Inferior parietal cortex (tissue), 1 donor: ENCODE measurements around the gene ART4.

Experiments used
- DNase-seq: peaks from one replicate; pipeline ENCODE4 v3.0.0-alpha.2; 2016; ENCODE audit errors: extremely low spot score

ART4 gene

DNA sequence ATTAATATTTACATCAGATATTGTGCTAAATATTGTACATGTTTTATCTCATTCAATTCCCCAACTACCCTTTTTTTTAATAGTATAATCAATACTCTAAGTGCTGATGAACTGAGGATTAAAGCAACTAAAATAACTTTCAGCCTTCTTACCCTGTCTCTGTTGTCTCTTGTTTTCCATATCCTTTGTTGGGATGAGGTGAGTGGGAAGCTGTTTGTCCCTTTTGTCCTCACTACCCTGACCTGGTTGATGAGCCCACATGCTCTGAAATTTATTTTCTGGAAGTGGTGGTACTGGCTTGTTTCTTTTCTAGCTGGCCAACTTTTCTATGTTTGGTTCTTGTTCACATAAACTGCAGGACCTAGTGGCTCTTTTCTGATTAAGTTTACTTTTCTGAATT, 9.6 kb upstream of the ART4 start:
- no peak for DNase-seq

DNA sequence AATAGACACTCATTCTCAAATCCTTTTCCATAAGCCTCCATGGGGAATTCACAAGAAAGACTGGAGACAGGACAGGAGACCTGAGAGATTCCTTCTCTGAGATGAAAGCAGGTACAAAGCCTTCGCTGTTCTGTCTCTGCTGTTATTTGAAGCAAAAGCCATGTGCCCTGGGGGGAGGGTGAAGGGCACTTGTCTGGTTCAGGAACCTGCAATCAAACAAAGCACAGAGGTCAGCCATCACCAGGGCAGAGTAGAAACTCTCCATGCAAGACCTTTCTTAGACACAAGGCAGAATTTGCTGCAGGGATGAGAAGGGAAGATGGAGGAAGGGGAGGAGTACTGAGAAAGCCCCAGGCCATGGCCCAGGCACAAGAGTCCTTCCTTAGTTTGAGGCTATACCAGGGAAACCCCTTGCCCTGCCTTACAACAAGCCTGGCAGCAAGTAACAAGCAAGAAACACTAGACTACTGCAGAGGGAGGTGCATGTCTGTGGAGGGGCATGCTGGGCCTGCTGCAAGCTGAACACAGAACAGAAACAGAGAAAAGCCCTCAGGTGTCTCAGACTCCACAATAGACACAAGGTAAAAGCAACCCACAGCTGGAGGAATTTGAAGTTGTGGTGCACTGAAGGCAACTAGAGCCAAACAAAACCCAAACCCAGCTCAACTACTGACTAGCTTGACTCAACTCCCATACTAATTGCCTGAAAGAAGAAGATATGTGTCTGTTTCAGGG, 7.8 kb upstream of the ART4 start:
- no peak for DNase-seq

DNA sequence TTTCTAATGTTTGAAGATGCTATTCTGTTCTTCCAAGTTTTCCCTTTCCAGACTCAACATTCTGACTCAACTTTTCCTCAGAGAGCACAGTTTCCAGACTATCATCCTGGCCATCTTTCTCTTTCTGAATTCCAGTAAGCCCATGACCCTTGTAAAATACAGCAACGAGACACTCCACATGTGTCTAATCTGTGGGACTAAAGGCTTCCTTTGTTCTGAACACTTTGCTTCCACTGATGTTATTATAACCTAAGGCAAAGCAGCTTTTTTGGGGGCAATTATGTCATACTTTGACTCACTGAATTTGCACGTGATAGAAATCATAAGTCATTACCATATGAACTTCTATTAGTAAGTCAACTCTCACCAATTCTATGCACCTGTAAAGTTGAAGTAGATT, 6.3 kb upstream of the ART4 start:
- DNase-seq, result no peak

DNA sequence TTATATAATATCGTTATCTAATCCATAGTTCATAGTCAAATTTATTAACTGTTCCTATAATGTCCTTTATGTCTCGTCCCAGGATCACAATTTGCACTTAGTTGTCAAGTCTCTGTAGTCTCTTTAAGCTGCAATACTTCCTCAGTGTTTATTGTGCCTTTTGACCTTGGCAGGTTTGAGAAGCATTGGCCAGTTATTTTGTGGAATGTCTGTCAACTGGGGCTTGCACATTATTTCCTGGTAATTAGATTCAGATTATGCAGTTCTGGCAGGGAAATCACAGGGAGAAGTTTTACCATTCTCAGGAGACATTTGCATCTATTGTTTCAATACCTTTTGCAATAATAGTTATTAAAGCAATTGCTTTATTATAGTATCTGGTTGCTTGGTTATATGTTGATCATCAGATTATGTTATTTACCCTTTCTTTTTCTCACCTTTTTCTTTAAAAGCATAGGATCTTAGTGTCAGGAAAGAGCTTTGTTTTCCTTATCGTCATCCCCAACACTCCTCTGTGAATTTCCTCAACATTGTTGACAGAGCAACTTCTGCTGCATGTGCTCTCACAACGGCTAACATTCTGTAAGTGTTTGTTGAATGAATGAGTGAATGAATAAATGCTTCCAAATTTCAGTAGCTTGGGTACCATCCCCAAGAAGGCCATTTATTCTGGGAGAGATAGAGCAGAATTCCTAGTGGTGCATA, 3.7 kb upstream of the ART4 start:
- DNase-seq, result no peak

DNA sequence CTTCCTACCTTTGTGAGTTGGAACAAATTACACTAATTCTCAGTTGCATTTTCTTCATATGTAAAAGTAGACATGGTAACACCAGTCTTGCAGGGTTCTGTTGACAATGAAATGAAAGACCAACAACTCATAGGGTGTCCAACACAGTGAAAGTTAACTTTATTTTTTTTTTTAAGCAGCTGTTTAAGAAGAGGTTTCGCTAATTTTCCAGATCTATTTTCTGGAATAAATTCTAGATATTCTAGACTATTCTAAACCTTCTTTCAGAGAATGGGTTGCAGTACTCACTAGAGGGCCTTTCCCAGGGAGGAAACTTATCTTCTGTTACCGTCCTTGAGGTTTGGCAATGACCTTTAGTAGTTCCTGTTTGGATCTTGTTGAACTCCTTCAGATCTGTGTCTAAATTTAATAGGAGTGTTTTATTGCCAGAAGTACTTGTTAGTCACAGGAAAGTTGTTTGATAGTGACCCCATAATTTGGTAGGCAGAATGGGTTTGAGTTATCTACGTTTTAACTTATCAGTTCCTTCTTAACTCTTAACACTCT, 2.8 kb upstream of the ART4 start:
- DNase-seq, result no peak

DNA sequence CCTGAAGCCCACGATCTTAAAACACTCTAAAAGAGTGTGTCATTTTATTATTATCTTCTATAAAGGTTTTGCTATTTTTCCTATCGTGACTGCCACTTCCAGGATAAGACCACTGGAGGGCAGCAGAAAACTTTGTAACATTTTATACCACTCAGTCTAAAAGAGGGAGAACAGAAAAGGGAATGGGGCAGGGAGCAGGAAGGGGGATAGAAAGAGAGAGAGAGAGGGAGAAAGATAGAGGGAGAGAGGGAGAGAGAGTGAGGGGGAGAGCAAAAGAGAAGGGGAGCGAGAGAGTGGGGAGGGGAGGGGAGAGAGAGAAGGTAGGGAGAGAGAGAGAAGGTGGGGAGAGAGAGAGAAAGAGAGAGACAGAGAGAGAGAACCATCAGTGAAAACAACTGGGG, 2.0 kb upstream of the ART4 start:
- DNase-seq, result peak; percentile 87

DNA sequence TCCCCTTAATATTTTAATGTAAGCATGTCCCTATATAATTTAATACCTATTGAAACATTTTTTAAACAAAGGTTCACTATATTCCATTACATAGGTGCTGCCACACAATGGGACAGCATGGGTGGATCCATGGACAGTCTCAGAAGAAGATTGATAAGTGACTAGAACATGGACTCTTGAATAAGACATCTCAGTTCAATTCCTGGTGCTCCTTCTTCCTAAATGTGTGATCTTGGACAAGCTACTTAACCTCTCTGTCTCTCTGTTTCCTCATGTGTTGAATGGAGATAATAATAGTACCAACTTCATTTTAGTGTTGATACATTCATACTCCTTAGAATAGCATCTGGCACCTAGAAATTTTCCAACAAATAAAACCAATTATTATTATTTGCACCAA, 1.1 kb upstream of the ART4 start:
- DNase-seq, result no peak

DNA sequence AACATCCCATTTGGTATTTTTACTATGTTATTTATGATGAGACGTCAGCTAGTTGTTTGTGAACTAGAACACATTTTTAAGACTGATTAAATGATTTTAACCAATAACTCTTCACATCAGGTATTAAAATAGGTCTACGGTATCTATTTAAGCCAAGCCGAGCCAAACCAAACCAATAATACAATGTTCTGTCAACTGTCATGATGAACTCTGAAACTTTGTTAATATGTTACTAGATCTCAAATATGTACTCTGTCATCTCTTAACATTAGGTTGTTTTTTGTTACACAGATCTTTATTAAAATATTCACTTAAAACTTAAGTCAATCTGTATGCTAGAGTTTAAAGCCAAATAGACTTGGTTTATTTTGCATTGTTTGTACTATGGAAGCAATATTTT, 1.0 kb downstream of the ART4 start:
- DNase-seq, result no peak

DNA sequence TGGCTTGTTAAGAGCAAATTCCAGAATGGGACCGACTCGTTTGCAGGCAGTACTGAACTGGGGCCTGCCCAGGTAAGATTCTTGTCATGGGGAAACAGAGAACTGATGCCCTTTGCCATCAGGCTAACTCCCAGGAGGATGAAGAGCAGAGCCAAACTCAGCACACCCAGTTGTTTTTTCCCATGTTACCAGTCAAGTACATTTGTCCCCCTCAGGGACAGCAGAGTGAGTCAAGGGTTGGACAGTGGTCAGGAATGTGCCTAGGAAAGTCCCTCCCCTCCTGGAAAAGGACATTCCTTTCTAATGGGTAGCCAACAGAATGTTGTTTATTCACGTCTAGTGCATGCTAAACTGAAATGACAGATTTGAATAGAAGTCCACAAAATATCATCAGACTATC, 1.6 kb downstream of the ART4 start:
- DNase-seq, result no peak

DNA sequence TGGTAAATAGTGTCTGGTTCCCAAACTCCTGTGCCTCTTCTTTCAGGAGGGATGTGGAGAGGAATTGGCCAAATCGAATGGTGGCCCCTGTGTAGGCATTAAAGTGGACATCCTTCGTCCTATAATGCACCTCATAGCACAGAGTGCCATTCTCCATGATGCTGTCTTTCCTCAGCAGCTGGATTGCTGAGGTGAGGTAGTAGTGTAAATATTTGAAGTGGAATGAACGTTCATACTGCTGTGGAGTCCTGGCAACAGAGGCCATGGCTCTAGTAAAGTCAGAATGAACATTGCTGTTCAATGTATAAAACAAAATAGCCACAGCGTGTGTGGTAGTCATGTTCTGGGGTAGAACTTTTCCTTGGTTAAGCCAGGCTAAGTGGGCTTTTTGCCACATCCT, 2.7 kb downstream of the ART4 start:
- no peak for DNase-seq

DNA sequence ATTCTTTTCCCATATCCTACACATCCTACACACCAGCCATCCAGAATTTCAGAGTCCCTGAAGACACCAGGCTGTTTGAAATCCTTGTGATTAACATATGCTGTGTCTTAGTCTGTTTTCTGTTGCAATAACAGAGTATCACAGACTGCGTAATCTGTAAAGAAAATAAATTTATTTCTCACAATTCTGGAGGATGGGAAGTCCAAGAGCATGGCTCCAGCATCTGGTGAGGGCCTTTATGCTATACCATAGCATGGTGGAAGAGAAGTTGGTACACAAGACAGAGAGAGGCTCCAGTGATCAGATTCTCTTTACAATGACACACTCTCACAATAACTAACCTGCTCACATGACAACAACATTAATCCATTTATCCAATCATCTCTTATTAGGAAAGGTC, 4.1 kb downstream of the ART4 start:
- DNase-seq, result no peak

DNA sequence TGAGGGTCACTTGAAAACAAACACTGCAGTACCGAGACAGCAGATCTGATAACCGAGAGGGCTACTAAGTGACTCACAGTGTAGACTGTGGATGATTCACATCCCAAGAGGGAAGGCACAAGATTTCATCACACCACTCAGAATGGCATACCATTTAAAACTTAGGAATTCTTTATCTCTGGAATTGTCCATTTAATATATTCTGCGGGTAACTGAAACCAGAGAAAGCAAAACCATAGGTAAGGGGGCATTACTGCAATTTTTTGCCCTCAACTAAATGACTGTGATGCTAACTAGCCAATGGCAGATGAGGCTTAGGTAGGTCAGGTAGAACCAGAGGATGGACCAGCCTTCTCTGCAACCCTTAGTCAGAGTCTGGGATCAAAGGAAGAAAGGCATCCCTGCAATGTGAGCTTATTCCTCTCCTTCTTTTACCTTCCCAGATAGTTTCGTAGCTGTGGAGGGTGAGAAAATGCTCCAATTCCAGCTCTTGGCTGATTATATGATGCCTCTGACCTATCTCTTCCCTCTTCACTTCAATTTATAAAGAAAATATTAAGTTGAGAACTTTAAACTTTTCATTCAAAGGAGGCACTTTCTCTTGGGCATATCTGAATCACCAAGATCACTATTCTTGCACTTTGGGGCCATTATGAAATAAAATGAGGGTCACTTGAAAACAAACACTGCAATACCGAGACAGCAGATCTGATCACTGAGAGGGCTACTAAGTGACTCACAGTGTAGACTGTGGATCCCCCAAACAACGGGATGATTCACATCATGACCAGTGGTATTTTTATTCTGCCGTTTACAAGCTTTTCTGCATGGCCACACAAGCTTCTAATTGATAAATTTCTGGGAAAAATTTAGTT, 6.8 kb downstream of the ART4 start:
- no peak for DNase-seq

DNA sequence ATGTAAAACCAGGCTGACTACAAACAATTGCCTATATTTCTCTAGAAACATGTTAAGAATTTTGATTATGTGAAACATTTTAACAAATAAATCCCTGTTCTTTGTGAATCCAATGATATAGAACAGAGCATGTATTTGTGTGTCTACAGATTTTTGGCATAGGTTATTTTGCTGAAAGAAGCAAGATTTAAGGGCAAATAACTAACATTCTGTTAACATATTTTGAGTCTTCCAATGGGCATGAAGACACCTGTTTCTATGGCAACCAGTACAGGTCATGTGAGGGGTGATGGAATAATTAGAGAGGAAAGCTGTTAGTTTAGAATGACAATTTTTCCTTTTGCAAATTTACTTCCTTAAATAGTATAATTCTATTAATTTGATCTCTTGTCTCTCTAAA, 8.8 kb downstream of the ART4 start:
- no peak for DNase-seq

DNA sequence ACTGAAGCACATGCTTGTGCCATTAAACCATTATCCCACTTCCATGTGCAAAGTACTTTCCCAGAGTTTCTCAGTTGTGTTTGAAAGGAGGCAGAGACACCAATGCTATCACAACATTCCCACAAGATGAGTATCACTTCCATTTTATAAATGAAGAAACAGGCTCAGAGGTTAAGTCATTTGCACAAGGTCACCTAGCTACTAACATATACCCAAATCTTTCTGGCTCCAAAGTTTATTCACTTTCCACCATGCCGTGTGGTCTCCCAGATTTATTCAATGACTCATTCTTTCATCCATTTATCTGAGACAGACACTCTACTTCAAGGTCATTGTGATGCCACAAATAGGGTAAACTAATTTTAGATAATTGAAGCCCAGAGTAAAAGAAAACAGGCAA, 9.4 kb downstream of the ART4 start:
- no peak for DNase-seq

DNA sequence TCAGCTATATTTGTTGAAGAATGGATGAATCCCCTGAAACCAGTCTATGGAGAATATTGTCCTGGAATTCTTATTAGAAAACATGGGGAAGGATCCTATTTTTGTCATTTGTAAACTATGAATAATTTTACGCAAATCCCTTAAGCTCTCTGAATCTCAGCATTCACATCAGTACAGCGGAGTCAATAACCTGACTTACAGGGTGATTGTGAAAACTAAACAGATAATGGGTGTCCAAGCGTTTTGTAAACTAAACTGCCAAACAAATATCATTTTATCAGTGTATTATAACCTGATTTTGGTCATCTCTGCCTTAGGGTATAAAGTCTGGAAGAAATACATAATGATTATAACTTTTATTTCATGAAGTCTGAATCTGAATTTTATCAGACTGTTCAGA, 10.0 kb downstream of the ART4 start:
- DNase-seq, result no peak

DNA sequence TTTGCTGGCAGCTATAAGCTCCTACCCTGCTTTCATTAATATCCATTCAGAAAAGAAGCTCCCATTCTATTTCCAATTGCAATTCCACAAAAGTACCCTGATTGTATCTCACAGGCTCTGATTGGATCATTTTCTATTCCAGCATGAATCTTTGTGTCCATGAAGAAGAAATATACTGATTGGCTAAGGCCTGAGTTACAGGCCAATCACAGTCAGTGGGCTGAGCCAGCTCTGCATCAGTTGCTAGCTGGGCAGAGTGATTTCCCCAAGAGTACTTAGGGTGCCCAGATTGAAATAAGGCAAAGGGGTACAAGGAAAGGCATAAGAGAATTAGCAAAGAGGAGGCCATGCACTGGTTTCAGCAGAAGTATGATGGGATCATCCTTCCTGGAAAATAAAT, 14.4 kb downstream of the ART4 start:
- DNase-seq, result no peak

DNA sequence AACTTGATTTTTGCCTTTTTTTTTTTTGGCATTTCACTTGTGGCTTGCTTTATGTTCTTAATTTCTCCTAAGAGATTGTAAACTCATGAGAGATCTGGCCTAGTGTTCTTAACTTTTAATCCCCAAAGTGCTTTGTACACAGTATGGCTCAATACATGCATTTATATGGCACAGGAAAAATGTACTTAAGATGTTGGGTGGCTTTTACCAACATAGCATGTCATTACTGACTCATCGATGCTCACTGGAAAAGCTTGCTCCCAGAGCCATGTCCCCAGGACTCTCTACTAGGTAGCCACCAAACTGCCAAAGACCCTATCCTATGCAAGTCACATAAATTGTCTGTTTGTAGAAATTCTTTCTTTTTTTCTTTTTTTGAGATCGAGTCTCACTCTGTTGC, 16.3 kb downstream of the ART4 start:
- no peak for DNase-seq

DNA sequence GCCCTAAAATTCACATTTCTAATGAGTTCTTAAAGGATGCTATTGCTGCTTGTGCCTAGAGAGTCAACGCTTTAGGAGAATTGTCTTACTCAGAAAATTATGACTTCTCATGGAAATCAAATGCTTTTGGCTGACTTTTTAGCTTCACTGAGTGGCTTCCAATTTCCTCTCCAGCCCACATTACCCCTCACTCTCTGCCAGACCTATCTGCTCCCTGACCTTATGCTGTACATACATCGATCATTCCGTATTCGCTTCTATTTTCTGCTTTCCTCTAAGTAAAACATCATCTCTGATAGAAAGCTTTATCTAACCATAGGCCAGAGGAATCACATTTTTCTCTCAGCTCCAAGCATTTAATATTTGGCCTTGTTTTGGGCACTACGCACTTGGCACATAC, 16.8 kb downstream of the ART4 start:
- no peak for DNase-seq

DNA sequence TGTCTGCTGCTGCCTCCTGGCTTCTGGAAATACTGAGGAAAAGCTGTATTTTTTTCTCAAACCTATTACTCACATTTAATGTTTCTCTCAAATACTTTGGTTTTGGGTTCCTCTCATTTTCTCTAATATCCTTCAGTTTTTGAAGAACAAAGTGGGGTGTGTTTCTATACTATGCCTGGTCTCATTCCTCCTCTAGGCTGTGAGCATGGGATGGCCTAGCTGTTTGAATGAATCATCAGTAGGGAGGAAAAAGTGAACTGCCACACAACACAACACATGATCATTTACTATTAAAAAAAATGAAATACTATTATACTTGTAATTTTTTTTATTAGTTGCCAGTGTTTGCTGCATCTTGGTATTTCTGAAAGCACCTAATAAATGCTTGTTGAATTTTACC, 18.1 kb downstream of the ART4 start:
- DNase-seq, result no peak

DNA sequence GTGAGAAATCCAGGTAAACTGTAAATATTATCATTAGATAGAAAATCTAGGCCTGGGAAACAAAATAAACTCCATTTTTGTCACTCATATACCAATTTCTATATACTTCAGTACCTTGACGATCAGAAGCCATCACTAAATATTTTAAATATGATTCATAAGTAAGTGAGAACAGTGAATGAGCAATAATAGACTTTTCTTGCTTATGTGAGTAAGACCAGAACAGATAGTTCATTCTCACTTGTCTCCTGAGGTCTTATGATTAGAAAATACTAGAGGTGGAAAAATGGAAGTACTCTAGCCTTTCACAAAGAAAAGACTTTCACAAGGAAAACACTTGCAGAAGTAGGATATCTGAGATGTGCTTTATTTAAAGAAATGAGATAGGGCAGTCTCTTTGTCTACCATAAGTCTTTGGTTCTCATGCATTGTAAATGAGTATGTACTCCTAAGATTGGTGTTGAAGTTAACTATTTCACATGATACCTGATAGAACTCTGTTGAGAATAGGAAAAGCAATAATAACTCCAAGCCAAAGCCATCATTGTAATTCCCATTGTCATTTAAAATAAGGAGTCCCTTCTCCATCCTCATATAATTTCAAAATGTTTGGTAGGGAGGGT, 19.2 kb downstream of the ART4 start:
- DNase-seq, result no peak

DNA sequence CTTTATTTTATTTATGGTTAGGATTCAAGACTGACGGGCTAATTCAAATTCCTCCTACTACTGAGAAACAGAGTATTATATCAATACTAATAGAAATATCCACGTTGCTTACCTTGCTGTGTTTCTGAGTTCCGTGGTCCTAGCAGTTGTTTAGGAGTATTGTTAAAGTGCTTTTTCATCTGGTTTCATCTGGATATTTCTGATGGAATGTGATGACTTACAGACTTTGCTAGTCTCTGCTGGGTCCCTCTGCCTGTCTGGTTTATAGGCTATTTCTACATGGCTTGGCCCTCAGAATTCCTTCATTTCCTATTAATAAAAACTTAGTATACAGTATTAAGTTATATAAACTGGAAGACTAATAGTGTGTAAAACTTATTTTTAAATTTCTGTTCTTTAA, 29.3 kb downstream of the ART4 start, which contains the start of gene SMCO3:
Gene SMCO3, minus strand, starts transcription at position 169 of the 400 bp plus-strand sequence. CDS start 7,502 bp downstream, outside the sequence.
- DNase-seq, result no peak

DNA sequence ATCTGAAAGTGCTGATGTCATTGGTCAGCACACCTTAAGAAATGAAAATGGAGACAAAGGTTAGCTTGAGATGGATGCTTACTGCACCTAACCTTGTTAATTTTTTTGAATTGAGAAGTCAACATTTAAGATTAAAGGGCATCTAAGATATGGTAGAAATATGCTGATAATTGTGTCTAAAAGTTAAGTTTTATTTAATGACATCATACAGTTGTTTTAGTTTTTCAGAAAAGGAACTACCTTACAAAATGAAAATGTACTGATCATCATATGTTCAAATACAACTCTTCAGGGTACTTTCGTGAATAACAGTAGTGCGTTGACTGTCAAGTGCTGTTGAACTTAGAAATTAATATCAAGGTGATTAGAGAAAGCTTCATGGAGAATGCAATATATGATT, 31.8 kb downstream of the ART4 start:
- no peak for DNase-seq
